Measurements from ENCODE around the gene CARNS1.

Gene CARNS1

GRCh38 chr11:67412495-67413179 lies 2.8 kb upstream of the CARNS1 start:
- H3K14ac ChIP-seq (ENCODE audit: low read length), result peak overlapping the region; percentile 79
- peak overlapping the region; percentile 81 for H3K18ac ChIP-seq (ENCODE audit: low read length)
- no peak overlapping the region for H3K23ac ChIP-seq (ENCODE audit: low read depth, low read length, poor library complexity)

GRCh38 chr11:67413266-67413849 lies 2.1 kb upstream of the CARNS1 start:
- H3K4me1 ChIP-seq (ENCODE audit: control insufficient read depth in 2 of 2, insufficient read depth in 1 of 2, low read depth in 1 of 2, low read length in 2 of 2), result peaks cover 6 to 20% of the 10 kb centered on the region in 2 donors
- peaks cover 0 to 18% (median 2%) of the 10 kb centered on the region in 3 experiments for H3K27me3 ChIP-seq (ENCODE audit: control insufficient read depth in 3 of 3, insufficient read depth in 3 of 3, low read depth in 1 of 3, low read length in 3 of 3)
- no peaks in the 10 kb centered on the region for H3K36me3 ChIP-seq (replicated peaks in 1 of 2; ENCODE audit: control insufficient read depth in 2 of 2, insufficient read depth in 2 of 2, low read length in 2 of 2)
- DNase-seq (ENCODE audit: low spot score), result no peak
- no peak overlapping the region for H3K14ac ChIP-seq (ENCODE audit: low read length)
- WGBS, 2 donors (ENCODE audit: extremely low coverage in 2 of 2, insufficient read length in 2 of 2, insufficient replicate concordance in 1 of 2), result no CpG with 5 or more reads among the region's 2 CpGs
- H4K8ac ChIP-seq (ENCODE audit: low read depth, low read length), result no peak overlapping the region
- H2AK5ac ChIP-seq (ENCODE audit: low read depth, low read length), result no peak overlapping the region
- peaks cover 2% of the 10 kb centered on the region for H3K79me1 ChIP-seq (ENCODE audit: low read depth, low read length)
- no peak overlapping the region for H3K9ac ChIP-seq (ENCODE audit: low read depth, low read length, poor library complexity)
- no peak overlapping the region for H2BK15ac ChIP-seq (ENCODE audit: low read length)
- no peaks in the 10 kb centered on the region for H3K9me3 ChIP-seq (replicated peaks in 1 of 2; ENCODE audit: control insufficient read depth in 2 of 2, insufficient read depth in 1 of 2, low read depth in 1 of 2, low read length in 2 of 2)
- no peak overlapping the region for H3K23ac ChIP-seq (ENCODE audit: low read depth, low read length, poor library complexity)
- H2BK120ac ChIP-seq (ENCODE audit: low read depth, low read length), result no peak overlapping the region
- H2BK12ac ChIP-seq (ENCODE audit: low read length), result no peak overlapping the region
- no peak overlapping the region for H2BK5ac ChIP-seq (ENCODE audit: low read length)
- no peak overlapping the region for H3K4me2 ChIP-seq (ENCODE audit: insufficient read depth, low read length, poor library complexity, severe bottlenecking)
- no peak overlapping the region for H2AFZ ChIP-seq (ENCODE audit: low read length)
- no peak overlapping the region for H3K4ac ChIP-seq (ENCODE audit: low read length)
- H3K4me3 ChIP-seq (ENCODE audit: low read length in 2 of 2), result no peak overlapping the region
- H3K27ac ChIP-seq (replicated peaks; ENCODE audit: low read length), result no peak overlapping the region
- H3K18ac ChIP-seq (ENCODE audit: low read length), result no peak overlapping the region
- H4K91ac ChIP-seq (ENCODE audit: low read depth, low read length, poor library complexity), result no peak overlapping the region

More at GRCh38 chr11:67412495-67413179, 2.8 kb upstream of the CARNS1 start:
- no peak overlapping the region for H3K4ac ChIP-seq (ENCODE audit: low read length)
- H2BK120ac ChIP-seq (ENCODE audit: low read depth, low read length), result no peak overlapping the region
- no peak overlapping the region for H3K27ac ChIP-seq (replicated peaks; ENCODE audit: low read length)
- no peak overlapping the region for H4K8ac ChIP-seq (ENCODE audit: low read depth, low read length)
- H3K79me1 ChIP-seq (ENCODE audit: low read depth, low read length), result peaks cover 1% of the 10 kb centered on the region
- peak overlapping the region; percentile 44 for H2AK5ac ChIP-seq (ENCODE audit: low read depth, low read length)
- H4K91ac ChIP-seq (ENCODE audit: low read depth, low read length, poor library complexity), result peak overlapping the region; percentile 8
- peaks cover 0 to 18% (median 2%) of the 10 kb centered on the region in 3 experiments for H3K27me3 ChIP-seq (ENCODE audit: control insufficient read depth in 3 of 3, insufficient read depth in 3 of 3, low read depth in 1 of 3, low read length in 3 of 3)
- no peak overlapping the region for H2AFZ ChIP-seq (ENCODE audit: low read length)
- no peak overlapping the region for H3K9ac ChIP-seq (ENCODE audit: low read depth, low read length, poor library complexity)
- H2BK5ac ChIP-seq (ENCODE audit: low read length), result no peak overlapping the region
- H3K4me1 ChIP-seq (ENCODE audit: control insufficient read depth in 2 of 2, insufficient read depth in 1 of 2, low read depth in 1 of 2, low read length in 2 of 2), result peaks cover 6 to 20% of the 10 kb centered on the region in 2 donors
- no CpG with 5 or more reads among the region's 9 CpGs for WGBS, 2 donors (ENCODE audit: extremely low coverage in 2 of 2, insufficient read length in 2 of 2, insufficient replicate concordance in 1 of 2)
- H3K9me3 ChIP-seq (replicated peaks in 1 of 2; ENCODE audit: control insufficient read depth in 2 of 2, insufficient read depth in 1 of 2, low read depth in 1 of 2, low read length in 2 of 2), result no peaks in the 10 kb centered on the region
- no peak overlapping the region for H3K4me3 ChIP-seq (ENCODE audit: low read length in 2 of 2)
- peak overlapping the region; percentile 15 for H2BK15ac ChIP-seq (ENCODE audit: low read length)
- DNase-seq (ENCODE audit: low spot score), result no peak
- H3K4me2 ChIP-seq (ENCODE audit: insufficient read depth, low read length, poor library complexity, severe bottlenecking), result no peak overlapping the region
- no peak overlapping the region for H2BK12ac ChIP-seq (ENCODE audit: low read length)
- no peaks in the 10 kb centered on the region for H3K36me3 ChIP-seq (replicated peaks in 1 of 2; ENCODE audit: control insufficient read depth in 2 of 2, insufficient read depth in 2 of 2, low read length in 2 of 2)

- peak overlapping the region; percentile 73 for H2BK12ac ChIP-seq (ENCODE audit: low read length)
- H2BK5ac ChIP-seq (ENCODE audit: low read length), result peak overlapping the region; percentile 66
- H4K91ac ChIP-seq (ENCODE audit: low read depth, low read length, poor library complexity), result no peak overlapping the region
- H3K4me2 ChIP-seq (ENCODE audit: insufficient read depth, low read length, poor library complexity, severe bottlenecking), result no peak overlapping the region
- H3K14ac ChIP-seq (ENCODE audit: low read length), result no peak overlapping the region
- no peaks in the 10 kb centered on the region for H3K9me3 ChIP-seq (replicated peaks in 1 of 2; ENCODE audit: control insufficient read depth in 2 of 2, insufficient read depth in 1 of 2, low read depth in 1 of 2, low read length in 2 of 2)
- no peak overlapping the region for H3K9ac ChIP-seq (ENCODE audit: low read depth, low read length, poor library complexity)
- H3K79me1 ChIP-seq (ENCODE audit: low read depth, low read length), result peaks cover 2% of the 10 kb centered on the region
- H2BK15ac ChIP-seq (ENCODE audit: low read length), result no peak overlapping the region
- no peak overlapping the region for H3K27ac ChIP-seq (replicated peaks; ENCODE audit: low read length)
- peak overlapping the region; percentile 66 for H2AK5ac ChIP-seq (ENCODE audit: low read depth, low read length)
- no peaks in the 10 kb centered on the region for H3K36me3 ChIP-seq (replicated peaks in 1 of 2; ENCODE audit: control insufficient read depth in 2 of 2, insufficient read depth in 2 of 2, low read length in 2 of 2)
- peak overlapping the region; percentile 65 for H3K23ac ChIP-seq (ENCODE audit: low read depth, low read length, poor library complexity)
- peaks cover 10 to 16% of the 10 kb centered on the region in 2 donors for H3K4me1 ChIP-seq (ENCODE audit: control insufficient read depth in 2 of 2, insufficient read depth in 1 of 2, low read depth in 1 of 2, low read length in 2 of 2)
- no peak overlapping the region for H2BK120ac ChIP-seq (ENCODE audit: low read depth, low read length)
- H3K4ac ChIP-seq (ENCODE audit: low read length), result no peak overlapping the region
- no CpG with 5 or more reads among the region's 21 CpGs for WGBS, 2 donors (ENCODE audit: extremely low coverage in 2 of 2, insufficient read length in 2 of 2, insufficient replicate concordance in 1 of 2)
- DNase-seq (ENCODE audit: low spot score), result no peak
- no peak overlapping the region for H3K4me3 ChIP-seq (ENCODE audit: low read length in 2 of 2)
- H4K8ac ChIP-seq (ENCODE audit: low read depth, low read length), result no peak overlapping the region
- H3K27me3 ChIP-seq (ENCODE audit: control insufficient read depth in 3 of 3, insufficient read depth in 3 of 3, low read depth in 1 of 3, low read length in 3 of 3), result peaks cover 0 to 27% (median 2%) of the 10 kb centered on the region in 3 experiments
- H3K18ac ChIP-seq (ENCODE audit: low read length), result no peak overlapping the region
- no peak overlapping the region for H2AFZ ChIP-seq (ENCODE audit: low read length)
Observed at GRCh38 chr11:67416416-67417335, 1.2 kb downstream of the CARNS1 start.

Measured in neuronal stem cell (in vitro differentiated cells).